Measurements from ENCODE around the gene KCNJ10. TPM values are rescaled to one million over a fixed set of nuclear protein-coding genes. Genes with fewer than 3 reads are reported as not detected.
A peak's percentile ranks its signal among the peaks of the same experiment; 100 is the strongest.

KCNJ10 gene
- total and polyA plus RNA-seq, 7 experiments from 2014 or later, result 0.29 to 0.32 TPM; not detected in 5

GRCh38 chr1:160078512-160079195 is 8.7 kb upstream of the KCNJ10 start:
- peaks cover 17% of the 10 kb centered on the region in 2 donors for H3K27me3 ChIP-seq (ENCODE audit: control insufficient read depth in 2 of 2, insufficient read depth in 2 of 2, low read length in 2 of 2)

GRCh38 chr1:160077486-160077885 is 7.5 kb upstream of the KCNJ10 start:
- ChIA-PET CTCF (interaction anchor here (0.8 to 5.2 kb wide), 7 partner anchors 10 to 278 kb away, joined by 3 to 58 read pairs (median 4); partner anchors contain the start of gene PIGM), POLR2A (no interaction called here)
- Histone ChIP-seq H3K4me1 (ENCODE audit: control insufficient read depth in 2 of 2, insufficient read depth in 2 of 2, low read length in 2 of 2) (no peaks in the 10 kb centered on the region), H3K36me3 (ENCODE audit: control insufficient read depth in 2 of 3, insufficient read depth in 3 of 3, low read length in 3 of 3) (no peaks in the 10 kb centered on the region), H3K9me3 (ENCODE audit: control insufficient read depth in 2 of 3, low read length in 3 of 3) (no peaks in the 10 kb centered on the region), H3K27me3 (ENCODE audit: control insufficient read depth in 2 of 2, insufficient read depth in 2 of 2, low read length in 2 of 2) (peaks cover 14 to 17% of the 10 kb centered on the region in 2 donors), H3K4me3 (ENCODE audit: low read length) (no peak overlapping the region), H3K27ac (ENCODE audit: low read depth, low read length) (no peak overlapping the region)
- intact Hi-C loops (cut with micrococcal nuclease), result no loop called here
- H3K9me3 Mint-ChIP-seq, result peaks cover 0 to 2% (median 0%) of the 10 kb centered on the region in 11 donors
- H3K36me3 Mint-ChIP-seq, result no peaks in the 10 kb centered on the region
- no peak overlapping the region for H3K4me3 Mint-ChIP-seq
- no peak for ATAC-seq
- DNase-seq, result no peak
- peaks cover 0 to 10% (median 0%) of the 10 kb centered on the region in 7 donors for H3K4me1 Mint-ChIP-seq
- peak overlapping the region in 1 of 9 donors; percentile 78 for H3K27ac Mint-ChIP-seq
- H3K27me3 Mint-ChIP-seq, result peaks cover 50 to 83% (median 64%) of the 10 kb centered on the region in 5 donors

More at GRCh38 chr1:160078512-160079195, 8.7 kb upstream of the KCNJ10 start:
- Histone ChIP-seq H3K4me1 (ENCODE audit: control insufficient read depth in 2 of 2, insufficient read depth in 2 of 2, low read length in 2 of 2) (peaks cover 0 to 2% of the 10 kb centered on the region in 2 donors), H3K36me3 (ENCODE audit: control insufficient read depth in 2 of 3, insufficient read depth in 3 of 3, low read length in 3 of 3) (no peaks in the 10 kb centered on the region), H3K4me3 (ENCODE audit: low read length) (no peak overlapping the region), H3K27ac (ENCODE audit: low read depth, low read length) (no peak overlapping the region), H3K9me3 (ENCODE audit: control insufficient read depth in 2 of 3, low read length in 3 of 3) (no peaks in the 10 kb centered on the region)
- ChIA-PET POLR2A (interaction anchor here (0.7 kb wide), 1 partner anchor 22 kb away, joined by 3 read pairs; no protein-coding TSS in a partner anchor), CTCF (interaction anchor here (0.8 to 5.2 kb wide), 12 partner anchors 9 to 150 kb away, joined by 3 to 58 read pairs (median 4); partner anchors contain the start of gene PIGM)
- DNase-seq (peak; percentile 32 to 64 (median 53)), ATAC-seq (peak; percentile 91)
- Mint-ChIP-seq H3K27ac (peak overlapping the region in 1 of 9 donors; percentile 4), H3K36me3 (no peaks in the 10 kb centered on the region), H3K4me3 (no peak overlapping the region), H3K4me1 (peaks cover 0 to 10% (median 8%) of the 10 kb centered on the region in 7 donors), H3K9me3 (peaks cover 0 to 2% (median 0%) of the 10 kb centered on the region in 11 donors), H3K27me3 (peaks cover 52 to 77% (median 65%) of the 10 kb centered on the region in 5 donors)
- intact Hi-C loops (cut with micrococcal nuclease), result loop anchor here in 1 of 2 donors (1.0 kb wide), 1 partner anchor 32 kb away; no protein-coding TSS in a partner anchor

GRCh38 chr1:160076295-160076694 is 6.3 kb upstream of the KCNJ10 start:
- intact Hi-C loops (cut with micrococcal nuclease), result no loop called here
- H3K27me3 ChIP-seq (ENCODE audit: control insufficient read depth in 2 of 2, insufficient read depth in 2 of 2, low read length in 2 of 2), result peaks cover 13 to 14% of the 10 kb centered on the region in 2 donors
- H3K27ac ChIP-seq (ENCODE audit: low read depth, low read length), result no peak overlapping the region
- H3K9me3 ChIP-seq (ENCODE audit: control insufficient read depth in 2 of 3, low read length in 3 of 3), result no peaks in the 10 kb centered on the region
- Mint-ChIP-seq H3K9me3 (peaks cover 0 to 2% (median 0%) of the 10 kb centered on the region in 11 donors), H3K27ac (no peak overlapping the region), H3K27me3 (peaks cover 48 to 81% (median 63%) of the 10 kb centered on the region in 5 donors), H3K4me1 (peaks cover 0 to 17% (median 4%) of the 10 kb centered on the region in 7 donors), H3K4me3 (no peak overlapping the region), H3K36me3 (no peaks in the 10 kb centered on the region)
- DNase-seq, result no peak
- no peak overlapping the region for H3K4me3 ChIP-seq (ENCODE audit: low read length)
- no peaks in the 10 kb centered on the region for H3K36me3 ChIP-seq (ENCODE audit: control insufficient read depth in 2 of 3, insufficient read depth in 3 of 3, low read length in 3 of 3)
- POLR2A ChIA-PET, result no interaction called here
- CTCF ChIA-PET, result interaction anchor here (1.2 kb wide), 1 partner anchor 28 kb away, joined by 3 read pairs; no protein-coding TSS in a partner anchor
- no peak for ATAC-seq
- peaks cover 0 to under 1% of the 10 kb centered on the region in 2 donors for H3K4me1 ChIP-seq (ENCODE audit: control insufficient read depth in 2 of 2, insufficient read depth in 2 of 2, low read length in 2 of 2)

- ATAC-seq, result no peak
- H3K36me3 Mint-ChIP-seq, result no peaks in the 10 kb centered on the region
- Histone ChIP-seq H3K27me3 (ENCODE audit: control insufficient read depth in 2 of 2, insufficient read depth in 2 of 2, low read length in 2 of 2) (peaks cover 8 to 9% of the 10 kb centered on the region in 2 donors), H3K4me1 (ENCODE audit: control insufficient read depth in 2 of 2, insufficient read depth in 2 of 2, low read length in 2 of 2) (peaks cover 0 to 5% of the 10 kb centered on the region in 2 donors), H3K27ac (ENCODE audit: low read depth, low read length) (no peak overlapping the region), H3K9me3 (ENCODE audit: control insufficient read depth in 2 of 3, low read length in 3 of 3) (no peaks in the 10 kb centered on the region), H3K36me3 (ENCODE audit: control insufficient read depth in 2 of 3, insufficient read depth in 3 of 3, low read length in 3 of 3) (no peaks in the 10 kb centered on the region), H3K4me3 (ENCODE audit: low read length) (no peak overlapping the region)
- H3K27ac Mint-ChIP-seq, result no peak overlapping the region
- H3K4me1 Mint-ChIP-seq, result peaks cover under 1 to 19% (median 6%) of the 10 kb centered on the region in 7 donors
- no peak for DNase-seq
- ChIA-PET CTCF (interaction anchor here (0.6 to 3.5 kb wide), 3 partner anchors 10 to 176 kb away, joined by 3 to 12 read pairs (median 6); no protein-coding TSS in a partner anchor), POLR2A (no interaction called here)
- H3K27me3 Mint-ChIP-seq, result peaks cover 44 to 78% (median 60%) of the 10 kb centered on the region in 5 donors
- H3K4me3 Mint-ChIP-seq, result no peak overlapping the region
- H3K9me3 Mint-ChIP-seq, result peaks cover 0 to 2% (median 0%) of the 10 kb centered on the region in 11 donors
- intact Hi-C loops (cut with micrococcal nuclease), result no loop called here
Measured at GRCh38 chr1:160075836-160076235, 5.9 kb upstream of the KCNJ10 start.

- no peaks in the 10 kb centered on the region for H3K36me3 ChIP-seq (ENCODE audit: control insufficient read depth in 2 of 3, insufficient read depth in 3 of 3, low read length in 3 of 3)
- POLR2A ChIA-PET, result no interaction called here
- H3K27me3 Mint-ChIP-seq, result peaks cover 38 to 73% (median 50%) of the 10 kb centered on the region in 5 donors
- H3K36me3 Mint-ChIP-seq, result no peaks in the 10 kb centered on the region
- H3K4me3 Mint-ChIP-seq, result no peak overlapping the region
- DNase-seq, result no peak
- H3K4me1 ChIP-seq (ENCODE audit: control insufficient read depth in 2 of 2, insufficient read depth in 2 of 2, low read length in 2 of 2), result peaks cover 3 to 8% of the 10 kb centered on the region in 2 donors
- H3K27ac ChIP-seq (ENCODE audit: low read depth, low read length), result no peak overlapping the region
- H3K9me3 ChIP-seq (ENCODE audit: control insufficient read depth in 2 of 3, low read length in 3 of 3), result no peaks in the 10 kb centered on the region
- peaks cover 9 to 28% (median 14%) of the 10 kb centered on the region in 7 donors for H3K4me1 Mint-ChIP-seq
- H3K27ac Mint-ChIP-seq, result no peak overlapping the region
- ATAC-seq, result no peak
- peaks cover 0 to 2% (median 0%) of the 10 kb centered on the region in 11 donors for H3K9me3 Mint-ChIP-seq
- no peak overlapping the region for H3K4me3 ChIP-seq (ENCODE audit: low read length)
- intact Hi-C loops (cut with micrococcal nuclease), result no loop called here
- CTCF ChIA-PET, result interaction anchor here (0.6 to 3.5 kb wide), 4 partner anchors 11 to 301 kb away, joined by 4 to 12 read pairs (median 6); no protein-coding TSS in a partner anchor
- H3K27me3 ChIP-seq (ENCODE audit: control insufficient read depth in 2 of 2, insufficient read depth in 2 of 2, low read length in 2 of 2), result peaks cover 7 to 11% of the 10 kb centered on the region in 2 donors
Measured at GRCh38 chr1:160074865-160075264, 4.9 kb upstream of the KCNJ10 start.

GRCh38 chr1:160071289-160071688 is 1.3 kb upstream of the KCNJ10 start:
- Histone ChIP-seq H3K4me3 (ENCODE audit: low read length) (no peak overlapping the region), H3K36me3 (ENCODE audit: control insufficient read depth in 2 of 3, insufficient read depth in 3 of 3, low read length in 3 of 3) (no peaks in the 10 kb centered on the region), H3K27ac (ENCODE audit: low read depth, low read length) (no peak overlapping the region), H3K4me1 (ENCODE audit: control insufficient read depth in 2 of 2, insufficient read depth in 2 of 2, low read length in 2 of 2) (peaks cover 3 to 8% of the 10 kb centered on the region in 2 donors), H3K27me3 (ENCODE audit: control insufficient read depth in 2 of 2, insufficient read depth in 2 of 2, low read length in 2 of 2) (peaks cover 0 to 6% of the 10 kb centered on the region in 2 donors), H3K9me3 (ENCODE audit: control insufficient read depth in 2 of 3, low read length in 3 of 3) (no peaks in the 10 kb centered on the region)
- ChIA-PET CTCF (interaction anchor here (0.7 to 1.2 kb wide), 2 partner anchors 14 to 25 kb away, joined by 3 to 5 read pairs; no protein-coding TSS in a partner anchor), POLR2A (interaction anchor here (1.8 kb wide), 1 partner anchor 40 kb away, joined by 4 read pairs; no protein-coding TSS in a partner anchor)
- H3K4me1 Mint-ChIP-seq, result peaks cover 9 to 26% (median 16%) of the 10 kb centered on the region in 7 donors
- ATAC-seq (no peak), DNase-seq (no peak)
- peaks cover 18 to 61% (median 45%) of the 10 kb centered on the region in 5 donors for H3K27me3 Mint-ChIP-seq
- H3K4me3 Mint-ChIP-seq, result peak overlapping the region in 3 of 10 donors; percentile 16 to 30 (median 26)
- peak overlapping the region in 1 of 9 donors; percentile 9 for H3K27ac Mint-ChIP-seq
- H3K9me3 Mint-ChIP-seq, result no peaks in the 10 kb centered on the region
- intact Hi-C loops (cut with micrococcal nuclease), result no loop called here
- H3K36me3 Mint-ChIP-seq, result no peaks in the 10 kb centered on the region
